VCaP (cell line): ENCODE data around the gene SLC38A2.
A peak's percentile ranks its signal among the peaks of the same experiment; 100 is the strongest.
"Not testable (repeated sequence)": the region's sequence is repeated elsewhere in the genome, so short reads cannot be mapped to it uniquely, and the experiment has no call there.

Experiments used
- H3K27ac ChIP-seq: fragments of 450-650 bp; 2 replicates; pipeline ENCODE4 v1.5.1; 2017
- TF ChIP-seq, protein P1 (sequence below): fragments of 450-650 bp; conservative IDR thresholded peaks from 2 replicates; pipeline ENCODE4 v1.5.1; 2017; ENCODE audit warnings: mild to moderate bottlenecking, moderate library complexity

SLC38A2 gene

DNA sequence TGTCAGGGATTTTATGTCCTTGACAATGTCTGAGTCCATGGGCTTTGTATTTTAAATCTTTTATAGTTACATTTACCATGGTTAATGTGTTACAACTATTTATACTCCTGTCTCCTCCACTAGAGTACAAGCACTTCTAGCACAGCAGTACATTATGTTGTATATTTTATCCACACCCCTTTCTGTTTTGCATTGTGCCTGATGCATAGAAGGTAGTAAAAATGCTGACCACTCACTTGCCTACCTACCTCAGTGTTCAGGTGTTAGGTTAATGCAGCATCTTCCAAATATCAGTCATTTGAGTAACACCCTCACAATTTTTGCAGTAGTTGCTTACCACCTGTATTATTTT is 31.1 kb upstream of the SLC38A2 start:
- peak overlapping the region; percentile 20; the same call in 1 of the 2 replicates for H3K27ac ChIP-seq
- TF ChIP-seq, protein P1, sequence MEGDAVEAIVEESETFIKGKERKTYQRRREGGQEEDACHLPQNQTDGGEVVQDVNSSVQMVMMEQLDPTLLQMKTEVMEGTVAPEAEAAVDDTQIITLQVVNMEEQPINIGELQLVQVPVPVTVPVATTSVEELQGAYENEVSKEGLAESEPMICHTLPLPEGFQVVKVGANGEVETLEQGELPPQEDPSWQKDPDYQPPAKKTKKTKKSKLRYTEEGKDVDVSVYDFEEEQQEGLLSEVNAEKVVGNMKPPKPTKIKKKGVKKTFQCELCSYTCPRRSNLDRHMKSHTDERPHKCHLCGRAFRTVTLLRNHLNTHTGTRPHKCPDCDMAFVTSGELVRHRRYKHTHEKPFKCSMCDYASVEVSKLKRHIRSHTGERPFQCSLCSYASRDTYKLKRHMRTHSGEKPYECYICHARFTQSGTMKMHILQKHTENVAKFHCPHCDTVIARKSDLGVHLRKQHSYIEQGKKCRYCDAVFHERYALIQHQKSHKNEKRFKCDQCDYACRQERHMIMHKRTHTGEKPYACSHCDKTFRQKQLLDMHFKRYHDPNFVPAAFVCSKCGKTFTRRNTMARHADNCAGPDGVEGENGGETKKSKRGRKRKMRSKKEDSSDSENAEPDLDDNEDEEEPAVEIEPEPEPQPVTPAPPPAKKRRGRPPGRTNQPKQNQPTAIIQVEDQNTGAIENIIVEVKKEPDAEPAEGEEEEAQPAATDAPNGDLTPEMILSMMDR, result no peak

DNA sequence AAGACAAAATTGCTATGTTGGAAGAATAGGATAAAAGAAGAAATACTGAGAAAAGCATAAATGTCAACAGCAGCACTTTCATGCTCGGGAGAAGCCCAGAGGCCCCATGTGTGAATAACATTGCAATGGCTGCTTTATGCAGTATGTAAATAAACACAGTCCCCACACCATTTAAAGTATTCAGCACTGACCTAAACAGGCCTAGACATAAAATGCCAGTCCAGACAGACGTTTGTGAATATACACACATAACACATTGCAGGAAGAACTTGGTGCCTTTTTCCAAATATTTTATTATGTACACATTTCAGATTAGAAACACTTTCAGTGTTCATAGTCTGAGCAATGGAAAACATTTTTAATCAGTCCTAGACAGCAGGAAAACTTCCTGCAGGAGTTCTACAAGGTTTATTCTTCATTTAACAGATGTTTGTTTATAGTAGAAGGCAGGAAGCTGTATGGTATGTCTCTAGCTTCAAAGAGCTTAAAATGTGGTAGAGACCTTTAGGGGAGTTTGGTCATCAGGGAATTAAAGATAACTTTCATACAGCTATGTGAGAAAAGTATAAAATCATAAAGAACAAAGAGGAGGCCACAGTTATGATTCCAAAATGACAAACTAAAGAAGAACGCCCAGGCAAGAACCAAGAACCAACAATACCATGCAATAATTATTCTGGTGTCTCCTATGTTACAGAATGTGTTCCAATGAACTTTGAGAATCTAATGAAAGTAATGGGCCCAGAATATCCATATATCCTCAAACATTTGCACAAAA is 30.6 kb upstream of the SLC38A2 start:
- peak overlapping the region; percentile 20 for H3K27ac ChIP-seq

DNA sequence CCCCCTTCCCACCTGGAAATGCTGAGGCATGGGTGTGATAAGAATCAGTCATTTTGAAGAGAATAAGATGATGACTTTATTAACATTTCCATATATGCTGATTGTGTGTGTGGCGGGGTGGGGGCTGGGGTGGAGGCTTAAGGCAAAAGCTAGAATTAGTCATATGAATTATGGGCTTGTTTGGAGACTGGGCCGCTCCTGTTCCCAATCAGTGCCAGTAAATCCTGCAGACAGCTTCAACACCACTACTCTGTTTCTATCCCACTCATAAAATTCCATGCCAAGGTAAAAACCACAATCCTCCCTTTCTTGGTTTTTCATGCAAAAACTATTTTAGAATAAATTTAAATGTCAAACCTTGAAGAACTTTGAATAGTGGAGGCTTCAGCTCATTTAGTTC is 29.9 kb upstream of the SLC38A2 start:
- peak overlapping the region; percentile 20 for H3K27ac ChIP-seq
- TF ChIP-seq, protein P1, result no peak

More for the DNA sequence above, 30.6 kb upstream of the SLC38A2 start:
- TF ChIP-seq, protein P1, result no peak

DNA sequence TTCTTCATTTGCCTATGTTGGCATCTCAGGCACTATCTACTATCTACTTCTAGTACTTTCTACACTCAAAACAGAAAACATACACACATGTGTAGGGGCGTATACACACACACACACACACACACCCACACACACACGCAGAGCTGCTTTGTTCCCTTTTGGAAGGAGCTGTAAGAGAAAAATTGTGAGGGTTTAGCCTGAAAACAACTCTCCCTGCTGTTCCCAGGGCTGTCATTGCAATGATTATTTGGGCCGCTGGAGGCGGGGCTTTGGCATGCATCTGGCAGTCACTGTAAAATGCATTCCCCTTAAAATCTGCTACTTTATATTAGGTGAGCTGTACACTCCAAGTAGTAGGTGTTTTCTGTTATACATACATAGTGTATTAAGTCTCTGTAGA is 29.1 kb upstream of the SLC38A2 start:
- H3K27ac ChIP-seq, result no peak overlapping the region
- TF ChIP-seq, protein P1, result no peak

DNA sequence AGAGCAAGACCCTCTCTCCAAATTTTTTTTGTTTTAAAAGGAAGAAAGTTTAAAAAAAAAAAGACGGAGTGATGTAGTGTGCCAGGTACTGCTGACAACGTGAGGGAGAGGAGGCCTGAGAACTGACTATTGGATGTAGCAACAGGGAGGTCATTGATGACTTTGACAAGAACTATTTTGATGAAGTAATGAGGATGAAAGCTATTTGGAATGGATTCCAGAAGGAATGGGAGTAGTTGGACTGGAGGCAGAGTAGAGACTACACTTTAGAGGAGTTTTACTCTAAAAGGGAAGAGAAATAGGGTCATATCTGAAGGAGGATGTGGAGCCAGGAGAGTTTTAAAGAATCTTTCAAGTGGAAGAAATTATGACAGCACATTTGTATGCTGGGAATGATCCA is 27.8 kb upstream of the SLC38A2 start:
- TF ChIP-seq, protein P1, result no peak
- H3K27ac ChIP-seq, result no peak overlapping the region

DNA sequence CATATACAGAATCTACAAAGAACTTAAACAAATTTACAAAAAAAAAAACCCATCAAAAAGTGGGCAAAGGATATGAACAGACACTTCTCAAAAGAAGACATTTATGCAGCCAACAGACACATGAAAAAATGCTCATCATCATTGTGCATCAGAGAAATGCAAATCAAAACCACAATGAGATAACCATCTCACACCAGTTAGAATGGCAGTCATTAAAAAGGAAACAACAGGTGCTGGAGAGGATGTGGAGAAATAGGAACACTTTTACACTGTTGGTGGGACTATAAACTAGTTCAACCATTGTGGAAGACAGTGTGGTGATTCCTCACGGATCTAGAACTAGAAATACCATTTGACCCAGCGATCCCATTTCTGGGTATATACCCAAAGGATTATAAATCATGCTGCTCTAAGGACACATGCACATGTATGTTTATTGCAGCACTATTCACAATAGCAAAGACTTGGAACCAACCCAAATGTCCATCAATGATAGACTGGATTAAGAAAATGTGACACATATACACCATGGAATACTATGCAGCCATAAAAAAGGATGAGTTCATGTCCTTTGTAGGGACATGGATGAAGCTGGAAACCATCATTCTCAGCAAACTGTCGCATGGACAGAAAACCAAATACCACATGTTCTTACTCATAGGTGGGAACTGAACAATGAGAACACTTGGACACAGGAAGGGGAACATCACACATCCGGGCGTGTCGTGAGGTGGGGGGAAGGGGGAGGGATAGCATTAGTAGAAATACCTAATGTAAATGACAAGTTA is 27.1 kb upstream of the SLC38A2 start:
- not testable (repeated sequence) for H3K27ac ChIP-seq

DNA sequence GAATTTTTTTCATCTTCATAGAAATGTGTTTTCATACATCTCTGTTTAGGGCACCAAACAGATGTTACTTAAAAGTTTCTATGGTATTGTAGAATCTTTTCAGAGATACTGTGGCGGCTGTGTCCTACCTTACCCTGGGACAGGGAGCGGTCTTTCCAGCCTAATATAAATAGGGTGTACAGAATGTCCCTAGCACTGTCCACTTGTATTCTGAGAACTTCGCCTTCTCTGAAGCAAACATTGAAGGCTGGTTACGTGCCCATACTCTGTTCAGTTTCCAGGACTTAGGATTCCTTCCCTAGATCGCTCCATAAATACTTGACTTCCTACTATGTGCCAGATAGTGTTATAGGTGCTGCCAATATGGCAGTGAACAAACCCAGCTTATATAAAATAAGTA is 24.3 kb upstream of the SLC38A2 start:
- TF ChIP-seq, protein P1, result no peak
- H3K27ac ChIP-seq, result no peak overlapping the region

DNA sequence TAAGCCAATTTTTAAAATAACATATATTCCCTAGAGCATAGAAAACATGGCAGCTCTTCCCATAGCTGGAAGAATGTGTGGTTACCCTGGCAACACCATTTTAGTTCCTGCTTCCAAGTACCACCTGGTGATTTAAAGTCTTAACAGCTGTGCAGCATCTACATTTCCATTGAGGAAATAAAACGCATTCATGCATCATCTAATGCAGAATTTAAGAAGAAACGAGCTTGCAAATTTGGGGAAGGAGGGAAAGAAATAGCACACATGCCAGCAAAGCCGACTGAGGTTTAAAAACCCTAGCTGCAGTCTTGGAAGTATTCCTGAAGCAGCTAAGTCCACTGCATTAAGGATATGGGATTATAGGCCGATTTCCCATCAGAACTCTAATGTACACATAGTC is 22.8 kb upstream of the SLC38A2 start:
- H3K27ac ChIP-seq, result no peak overlapping the region
- TF ChIP-seq, protein P1, result no peak
